HG03432 (cell line): ENCODE data around the gene INSIG1.

Experiments
- ATAC-seq: cut with Tn5 transposase; IDR thresholded peaks from one replicate; pipeline ENCODE4 v1.9.1; 2021; ENCODE audit warnings: mild to moderate bottlenecking, moderate library complexity; ENCODE audit not compliant: unreplicated experiment

INSIG1 gene

DNA sequence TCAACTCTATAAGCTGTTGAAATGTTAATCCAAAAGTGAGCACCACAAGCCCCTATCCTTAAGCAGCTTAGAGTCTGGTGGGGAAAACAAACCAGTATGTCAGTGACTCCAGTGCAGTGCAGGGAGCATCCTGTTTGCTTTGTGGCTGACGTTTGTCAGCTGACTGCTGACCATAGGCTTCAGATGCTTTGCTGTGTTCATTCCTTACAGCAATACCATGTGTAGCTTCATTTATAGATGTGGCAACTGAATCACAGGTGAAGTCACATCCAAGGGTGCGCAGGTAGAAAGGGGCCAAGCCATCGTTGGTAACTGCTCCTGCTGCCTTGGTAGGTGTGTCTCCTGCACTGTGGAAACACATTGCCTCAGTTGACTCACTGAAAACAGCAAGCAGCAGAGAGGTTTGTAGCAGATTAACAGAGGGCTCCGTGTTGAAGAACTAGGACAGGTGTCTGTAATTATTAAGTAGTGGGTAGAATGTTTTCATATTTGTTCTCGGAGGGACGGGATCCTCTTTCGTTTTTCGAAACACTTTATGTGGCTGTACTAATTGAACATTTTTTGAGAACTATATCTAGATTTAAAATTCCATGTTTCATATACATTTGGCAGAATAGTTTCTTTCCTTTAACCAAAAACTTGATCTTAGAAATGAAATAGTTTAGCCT is 2.0 kb downstream of the INSIG1 start:
- no peak for ATAC-seq

- ATAC-seq = no peak
Observed at GRCh38 chr7:155300641-155301452, 3.2 kb downstream of the INSIG1 start.

DNA sequence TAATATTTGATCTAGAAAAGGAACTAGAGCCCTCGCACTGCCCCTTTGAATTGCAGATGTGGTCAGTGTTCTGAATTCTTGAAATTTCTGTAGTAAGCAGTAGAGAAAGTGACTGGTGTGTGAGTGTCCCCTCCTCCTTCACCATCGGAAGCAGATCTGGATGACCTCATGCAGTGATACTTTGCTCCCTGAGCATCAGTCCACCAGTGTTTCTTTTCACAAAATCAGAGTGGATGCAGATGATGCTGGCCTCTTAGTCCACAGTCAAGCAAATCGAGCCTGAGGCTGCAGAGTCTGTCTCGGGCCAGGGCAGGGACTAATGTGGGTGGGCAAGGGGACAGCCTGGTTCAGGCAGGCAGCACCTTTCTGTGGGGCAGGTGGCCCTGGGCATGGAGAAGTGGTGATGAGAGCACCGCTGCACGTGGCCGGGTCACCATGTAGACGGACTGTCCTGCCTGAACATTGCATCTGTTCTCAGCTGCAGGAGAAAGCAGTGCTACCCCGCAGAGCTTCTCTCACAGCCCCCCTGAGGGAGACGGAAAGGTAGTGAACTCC is 5.4 kb downstream of the INSIG1 start:
- no peak for ATAC-seq

- ATAC-seq = no peak
Observed at GRCh38 chr7:155303897-155304296, 6.2 kb downstream of the INSIG1 start.

- ATAC-seq = no peak
Observed at GRCh38 chr7:155305231-155305904, 7.7 kb downstream of the INSIG1 start.

GRCh38 chr7:155306673-155307470 is 9.2 kb downstream of the INSIG1 start:
- no peak for ATAC-seq

GRCh38 chr7:155308330-155309020 is 10.8 kb downstream of the INSIG1 start:
- ATAC-seq = no peak

- no peak for ATAC-seq
Observed at GRCh38 chr7:155309021-155309338, 11.3 kb downstream of the INSIG1 start.

DNA sequence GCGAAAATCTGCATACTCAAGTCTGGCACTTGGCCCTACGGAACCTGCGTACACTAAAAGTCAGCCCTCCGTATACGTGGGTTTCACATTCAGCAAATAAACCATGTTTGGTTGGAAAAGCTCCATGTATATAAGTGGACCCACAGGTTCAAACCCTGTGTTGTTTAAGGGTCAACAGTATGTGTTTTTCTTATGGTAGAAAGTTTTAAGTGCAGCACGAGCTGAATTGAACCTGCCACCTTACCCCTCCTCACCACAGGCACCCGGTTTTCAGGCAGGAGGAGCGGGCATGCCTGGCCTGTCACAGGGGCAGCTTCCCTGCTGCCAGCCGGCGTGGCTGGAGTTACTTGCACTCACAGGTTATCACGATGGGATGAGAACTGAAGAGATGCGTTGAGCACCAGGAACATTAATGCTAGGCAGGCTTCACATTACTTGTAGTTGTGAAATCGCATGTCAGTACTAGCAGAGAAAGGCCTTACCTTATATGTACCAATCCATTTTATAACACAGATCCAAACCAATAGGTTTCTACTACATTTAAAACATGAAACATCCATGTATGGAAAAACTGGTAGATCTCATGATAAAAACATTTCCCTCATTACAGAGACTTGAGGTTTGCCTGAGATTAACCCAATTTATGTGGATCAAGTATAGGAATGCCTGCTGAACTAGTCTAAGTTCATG is 12.9 kb downstream of the INSIG1 start:
- no peak for ATAC-seq

DNA sequence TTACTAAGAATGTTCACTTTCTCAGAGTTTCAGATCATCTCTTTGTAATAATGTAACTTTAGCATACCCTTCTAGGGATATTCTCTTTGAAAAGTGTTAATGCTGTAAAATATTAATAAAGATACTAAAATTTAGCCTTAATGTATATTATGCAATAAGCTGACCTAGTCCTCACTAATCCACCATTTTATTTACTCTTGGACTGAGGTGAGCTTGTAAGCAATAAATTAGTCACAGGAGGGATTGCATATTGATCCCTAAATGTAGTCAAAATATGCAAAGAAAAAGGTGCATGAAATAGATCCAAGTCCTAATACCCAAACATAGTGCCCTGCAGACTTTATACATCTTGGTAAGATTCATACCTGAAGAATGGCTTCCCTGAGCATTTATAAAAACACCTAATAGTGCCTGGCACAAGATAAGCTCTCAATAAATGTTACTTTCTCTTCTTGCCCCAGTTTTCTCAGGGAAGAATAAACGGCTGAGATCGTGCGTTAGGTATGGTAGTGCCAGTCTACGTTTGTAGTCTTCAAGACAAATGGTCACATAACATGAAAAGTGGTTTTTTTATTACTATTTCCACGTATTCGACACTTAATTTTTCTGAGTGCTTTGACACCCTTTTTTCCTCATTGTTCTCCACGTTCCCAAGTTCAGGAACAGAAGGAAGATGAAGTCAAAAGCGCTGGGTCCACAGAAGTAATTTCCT is 14.3 kb downstream of the INSIG1 start:
- no peak for ATAC-seq

DNA sequence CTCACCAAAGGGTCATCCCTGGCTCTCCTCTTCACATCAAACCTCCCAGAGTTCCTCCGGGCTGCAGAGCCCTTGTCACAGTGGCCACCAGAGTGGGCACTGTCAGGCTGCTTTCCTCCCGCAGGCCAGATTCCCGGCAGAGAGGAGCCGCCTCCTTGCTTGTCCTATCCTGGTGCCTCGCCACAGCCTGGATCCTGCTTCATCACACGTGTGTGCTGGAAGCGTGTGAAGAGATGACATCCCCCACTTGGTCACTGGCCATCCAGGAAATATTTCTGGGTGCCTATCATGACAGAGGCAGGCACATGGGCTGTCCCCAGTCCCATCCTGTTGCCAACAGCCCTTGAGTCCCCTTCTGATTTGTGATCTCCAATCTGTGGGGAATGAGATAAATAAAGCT is 15.0 kb downstream of the INSIG1 start:
- no peak for ATAC-seq

DNA sequence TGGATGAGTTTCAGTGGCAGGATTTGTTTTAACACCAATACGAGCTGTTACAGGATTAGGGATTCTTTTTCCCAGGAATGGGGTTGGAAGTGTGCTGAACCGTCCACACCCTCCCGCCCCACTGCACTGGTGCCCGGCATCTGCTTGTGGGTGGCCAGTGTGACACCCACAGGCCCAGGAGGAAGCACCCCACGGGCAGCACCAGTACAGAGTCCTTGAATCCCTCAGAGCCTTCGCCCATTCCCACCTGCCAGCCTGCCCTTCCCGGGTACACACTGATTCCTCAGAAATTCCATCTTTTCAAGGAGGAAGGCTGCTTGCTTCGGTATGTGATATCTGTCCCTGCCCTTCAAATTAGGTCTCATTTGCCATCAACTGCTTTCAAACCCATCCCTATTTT is 15.4 kb downstream of the INSIG1 start:
- ATAC-seq = no peak

GRCh38 chr7:155315977-155316376 is 18.3 kb downstream of the INSIG1 start:
- ATAC-seq = no peak

- ATAC-seq = no peak
Observed at GRCh38 chr7:155316427-155317113, 18.9 kb downstream of the INSIG1 start.

DNA sequence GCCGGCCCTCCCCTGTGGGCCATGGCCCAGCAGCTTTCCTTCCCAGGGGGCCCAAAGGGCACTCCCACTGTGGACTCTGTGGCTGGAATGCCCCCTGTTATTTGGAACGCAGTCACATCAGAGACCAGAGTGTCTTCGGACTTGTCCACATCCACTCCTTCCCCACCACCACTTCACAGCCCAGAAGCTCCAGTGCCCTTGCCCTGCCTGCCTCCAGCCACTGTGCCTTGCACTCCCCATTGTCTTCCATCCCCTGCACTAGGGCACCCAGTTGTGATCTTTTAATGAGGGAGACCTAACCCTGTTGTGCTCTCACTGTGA is 19.4 kb downstream of the INSIG1 start:
- ATAC-seq = no peak

DNA sequence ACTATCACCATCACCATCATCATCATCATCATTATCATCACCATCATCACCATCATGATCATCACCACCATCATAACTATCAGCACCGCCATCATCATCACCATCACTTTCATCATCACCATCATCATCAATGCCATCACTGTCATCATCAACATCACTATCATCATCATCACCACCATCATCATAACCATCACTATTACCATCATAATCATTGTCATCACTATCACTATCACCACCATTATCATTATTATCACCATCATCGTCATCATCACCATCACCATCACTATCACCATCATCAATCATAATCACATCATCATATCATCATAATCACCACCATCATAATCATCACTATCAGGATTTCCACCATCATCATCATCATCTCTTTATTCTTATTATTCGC is 20.6 kb downstream of the INSIG1 start:
- ATAC-seq = no peak

DNA sequence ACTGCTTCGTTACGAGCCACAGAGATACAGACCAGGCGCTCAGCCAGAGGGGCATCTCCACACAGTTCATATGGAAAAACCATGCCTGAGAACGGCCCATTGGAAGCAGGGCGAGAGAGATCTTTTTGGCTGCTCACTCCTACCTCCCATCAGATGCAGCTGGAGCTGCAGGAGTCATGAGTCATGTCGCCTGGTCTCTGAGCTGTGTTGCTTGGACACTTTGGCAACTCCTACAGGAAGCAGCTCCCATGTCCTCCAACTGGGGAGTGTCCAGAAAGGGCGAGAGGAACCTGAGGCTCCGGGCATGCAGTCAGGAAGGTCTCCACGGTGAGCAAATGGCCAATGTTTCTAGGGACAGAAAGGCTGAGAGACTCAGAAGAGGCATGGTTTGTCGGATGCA is 24.9 kb downstream of the INSIG1 start:
- ATAC-seq = no peak

- no peak for ATAC-seq
Observed at GRCh38 chr7:155323001-155323638, 25.4 kb downstream of the INSIG1 start.
